ENCODE data around the gene CHRM5. TPM values are rescaled to one million over a fixed set of nuclear protein-coding genes. Genes with fewer than 3 reads are reported as not detected.

CHRM5 gene
- total RNA-seq, 1 donor from 2014 or later: 0.07 TPM

DNA sequence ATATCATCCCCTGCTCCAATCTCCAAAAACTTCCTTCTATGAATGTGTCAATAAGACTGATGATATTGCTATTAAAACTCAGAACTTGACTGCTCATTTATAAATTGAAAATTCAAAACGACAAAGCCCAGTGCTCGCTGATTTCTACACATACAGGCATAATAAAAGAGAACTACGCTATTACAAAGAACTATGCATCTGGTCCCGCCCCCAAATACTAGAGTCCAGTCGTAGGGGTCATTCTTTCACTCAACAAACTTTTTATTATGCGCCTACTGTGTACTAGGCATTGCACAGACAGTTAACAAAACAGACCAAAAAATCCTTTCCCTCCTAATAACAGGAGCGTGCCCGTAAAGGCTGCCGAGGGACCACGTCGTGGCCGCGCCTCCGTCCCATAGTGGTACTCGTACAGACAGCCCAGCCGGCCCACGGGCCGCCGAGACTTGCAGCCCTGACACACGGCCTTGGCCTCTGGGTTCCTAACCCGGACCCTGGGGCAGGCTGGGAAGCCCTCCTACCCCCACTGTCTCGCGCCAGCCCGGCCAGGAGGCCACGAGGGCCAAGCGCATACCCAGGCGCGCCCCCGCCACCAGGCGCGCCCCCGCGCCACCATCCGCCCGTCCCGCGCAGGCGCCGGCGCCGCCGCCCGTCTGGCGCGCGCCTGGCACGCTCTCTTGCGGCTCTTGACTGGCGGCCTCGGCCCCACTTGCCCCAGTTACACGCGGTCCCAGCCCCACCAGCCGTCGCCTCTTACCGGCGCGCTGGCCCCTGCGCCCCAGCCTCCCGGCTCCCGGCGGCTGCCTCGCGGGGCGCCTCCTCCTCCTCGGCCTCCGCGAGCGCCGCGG, 70.0 kb downstream of the CHRM5 start:
- Mint-ChIP-seq H3K4me3 (ENCODE audit: unreplicated experiment) (peak overlapping the region; percentile 96), H3K27me3 (ENCODE audit: low read depth, unreplicated experiment) (no peaks in the 10 kb centered on the region), H3K9me3 (ENCODE audit: unreplicated experiment) (no peaks in the 10 kb centered on the region), H3K4me1 (ENCODE audit: low read depth, unreplicated experiment) (peaks cover 13% of the 10 kb centered on the region), H3K27ac (ENCODE audit: unreplicated experiment) (peak overlapping the region; percentile 98), H3K36me3 (ENCODE audit: low read depth, unreplicated experiment) (no peaks in the 10 kb centered on the region)
- H3K4me2 ChIP-seq (ENCODE audit: low read length): peak overlapping the region; percentile 89
- no peaks in the 10 kb centered on the region for H3K36me3 ChIP-seq (ENCODE audit: insufficient read depth, low read length)
- no peaks in the 10 kb centered on the region for H3K9me3 ChIP-seq (ENCODE audit: insufficient read depth, low read depth, low read length)
- DNase-seq (ENCODE audit: low read depth) (peak; percentile 67), FAIRE-seq (no peak)
- H3K9ac ChIP-seq (ENCODE audit: low read length): peak overlapping the region; percentile 90
- peaks cover 46% of the 10 kb centered on the region for H3K79me2 ChIP-seq (ENCODE audit: insufficient read depth, low read length)
- H2AFZ ChIP-seq (ENCODE audit: low read depth, low read length): peak overlapping the region; percentile 97
- peak overlapping the region; percentile 95 for H3K4me3 ChIP-seq (ENCODE audit: insufficient read depth, low read depth, low read length)
- peak overlapping the region; percentile 89 for H3K27ac ChIP-seq (ENCODE audit: low read depth, low read length)
- no peaks in the 10 kb centered on the region for H3K27me3 ChIP-seq (ENCODE audit: insufficient read depth, low read length)
- peaks cover 9% of the 10 kb centered on the region for H3K4me1 ChIP-seq (ENCODE audit: insufficient read depth, low read length)
- no peaks in the 10 kb centered on the region for H4K20me1 ChIP-seq (ENCODE audit: insufficient read depth, low read length)
- TF ChIP-seq EZH2 (IDR thresholded peaks at IDR 0.05; ENCODE audit: insufficient read depth, low read length) (no peak), CTCF (IDR thresholded peaks at IDR 0.05; ENCODE audit: insufficient read depth, low read depth, low read length) (no peak)

DNA sequence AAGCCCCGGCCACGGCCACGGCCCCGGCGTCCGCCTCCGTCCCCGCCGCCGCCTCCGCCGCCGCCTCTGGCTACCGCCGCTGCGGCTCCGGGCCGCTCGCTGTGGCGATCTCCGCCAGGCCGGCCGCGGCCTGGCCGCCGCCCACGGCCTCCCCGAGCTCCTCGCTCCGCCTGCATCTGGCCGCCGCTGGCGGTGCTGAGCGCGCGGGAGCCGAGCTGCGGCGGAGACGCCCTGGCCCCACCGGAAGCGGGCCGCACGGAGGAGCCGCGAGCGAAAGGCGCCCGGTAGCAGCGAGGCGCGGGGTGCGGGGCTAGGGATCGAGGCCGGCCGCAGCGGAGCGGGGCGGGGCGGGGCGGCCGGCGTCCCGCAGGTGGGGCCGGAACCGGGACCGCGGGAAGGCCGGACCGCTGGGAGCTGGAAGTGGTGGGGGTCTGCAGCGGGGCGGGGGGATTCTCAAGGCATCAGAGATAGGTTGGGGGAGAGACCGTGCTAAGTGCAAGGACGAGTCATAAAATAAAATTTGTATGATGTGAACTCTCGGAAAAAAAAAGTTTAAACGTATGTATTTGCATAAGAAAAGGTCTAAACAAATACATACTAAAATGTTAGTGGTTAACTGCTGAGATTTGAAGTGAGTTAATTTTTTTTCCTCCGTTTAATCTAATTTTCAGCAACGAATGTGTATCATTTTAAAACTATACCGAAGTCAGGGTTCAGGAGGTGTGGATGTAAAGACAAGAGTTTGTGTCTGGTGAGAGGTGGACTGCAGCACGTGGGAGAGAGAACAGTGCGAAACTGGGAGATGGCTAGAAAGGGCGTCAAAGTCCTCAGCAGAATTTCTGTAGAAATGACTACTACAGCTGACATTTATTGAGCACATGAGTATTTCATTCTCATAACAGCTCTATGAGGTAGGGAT, 70.8 kb downstream of the CHRM5 start, which contains the start of gene AVEN:
TSS of gene AVEN (minus strand) at position 334 of the 919 bp plus-strand sequence. CDS start at position 176, 158 bp downstream.
- Histone ChIP-seq H3K4me1 (ENCODE audit: insufficient read depth, low read length) (peaks cover 15% of the 10 kb centered on the region), H3K4me3 (ENCODE audit: insufficient read depth, low read depth, low read length) (peak within 1 kb of the TSS; percentile 95), H3K9me3 (ENCODE audit: insufficient read depth, low read depth, low read length) (no peaks in the 10 kb centered on the region), H3K4me2 (ENCODE audit: low read length) (peak within 1 kb of the TSS; percentile 89), H4K20me1 (ENCODE audit: insufficient read depth, low read length) (no peaks in the 10 kb centered on the region), H3K9ac (ENCODE audit: low read length) (peak within 1 kb of the TSS; percentile 90), H3K36me3 (ENCODE audit: insufficient read depth, low read length) (no peaks in the 10 kb centered on the region), H2AFZ (ENCODE audit: low read depth, low read length) (peak within 1 kb of the TSS; percentile 97), H3K27me3 (ENCODE audit: insufficient read depth, low read length) (no peaks in the 10 kb centered on the region), H3K79me2 (ENCODE audit: insufficient read depth, low read length) (peaks cover 41% of the 10 kb centered on the region), H3K27ac (ENCODE audit: low read depth, low read length) (peak within 1 kb of the TSS; percentile 89)
- Mint-ChIP-seq H3K27me3 (ENCODE audit: low read depth, unreplicated experiment) (no peaks in the 10 kb centered on the region), H3K9me3 (ENCODE audit: unreplicated experiment) (no peaks in the 10 kb centered on the region), H3K4me1 (ENCODE audit: low read depth, unreplicated experiment) (peaks cover 22% of the 10 kb centered on the region), H3K36me3 (ENCODE audit: low read depth, unreplicated experiment) (no peaks in the 10 kb centered on the region), H3K27ac (ENCODE audit: unreplicated experiment) (peak within 1 kb of the TSS; percentile 98), H3K4me3 (ENCODE audit: unreplicated experiment) (peak within 1 kb of the TSS; percentile 96)
- DNase-seq (ENCODE audit: low read depth) (peak; percentile 39), FAIRE-seq (peak; percentile 39)
- TF ChIP-seq EZH2 (IDR thresholded peaks at IDR 0.05; ENCODE audit: insufficient read depth, low read length) (no peak), CTCF (IDR thresholded peaks at IDR 0.05; ENCODE audit: insufficient read depth, low read depth, low read length) (no peak)
